HG03097 (cell line): ENCODE results near the gene SH2B2.

Experiments
- ATAC-seq: cut with Tn5 transposase; IDR thresholded peaks from one replicate; pipeline ENCODE4 v1.9.1; 2021; ENCODE audit not compliant: unreplicated experiment, low FRiP score

The SH2B2 gene

DNA sequence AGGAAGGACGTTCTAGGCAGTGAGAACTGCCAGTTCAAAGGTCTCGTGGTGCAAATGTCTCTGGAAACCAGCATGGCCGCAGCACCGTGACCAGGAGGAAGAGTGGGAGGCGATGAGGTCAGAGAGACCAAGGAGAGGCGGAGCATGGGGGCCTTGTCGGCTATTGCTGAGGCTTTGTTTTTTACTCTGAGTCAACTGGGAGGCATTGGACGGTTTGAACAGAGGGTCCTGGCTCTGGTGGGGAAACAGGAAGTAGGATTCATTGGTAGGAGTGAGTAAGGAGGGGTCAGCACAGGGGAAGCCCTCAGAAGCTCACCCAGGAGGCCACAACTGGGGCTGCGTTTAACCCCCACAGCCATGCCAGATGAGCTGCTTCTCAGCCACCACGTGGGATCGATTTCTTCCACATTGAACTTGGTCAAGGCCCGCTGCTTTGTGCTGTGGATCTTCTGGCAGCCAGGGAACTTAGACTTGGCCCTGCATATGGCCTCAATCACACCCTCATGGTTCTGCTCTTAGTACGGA, 22.2 kb upstream of the SH2B2 start:
- no peak for ATAC-seq

DNA sequence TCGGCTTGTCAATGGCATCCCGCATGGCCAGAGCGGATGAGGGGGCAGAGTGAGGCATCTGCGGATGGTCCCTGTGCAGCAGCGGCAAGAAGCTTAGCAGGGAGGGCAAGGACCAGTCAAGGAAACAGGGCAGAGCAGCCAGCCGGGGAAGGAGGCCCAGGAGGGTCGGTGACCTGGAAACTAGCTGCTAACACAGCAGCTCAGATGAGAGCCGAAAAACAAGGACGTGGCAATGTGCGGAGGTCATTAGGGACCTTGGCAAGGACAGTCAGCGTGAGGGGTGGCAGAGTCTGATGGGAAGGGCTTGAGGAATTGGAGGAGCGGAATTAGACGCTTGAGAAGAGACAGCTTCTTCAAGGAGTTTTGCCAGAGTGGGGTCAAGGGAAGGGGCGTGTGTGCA, 20.1 kb upstream of the SH2B2 start:
- no peak for ATAC-seq

DNA sequence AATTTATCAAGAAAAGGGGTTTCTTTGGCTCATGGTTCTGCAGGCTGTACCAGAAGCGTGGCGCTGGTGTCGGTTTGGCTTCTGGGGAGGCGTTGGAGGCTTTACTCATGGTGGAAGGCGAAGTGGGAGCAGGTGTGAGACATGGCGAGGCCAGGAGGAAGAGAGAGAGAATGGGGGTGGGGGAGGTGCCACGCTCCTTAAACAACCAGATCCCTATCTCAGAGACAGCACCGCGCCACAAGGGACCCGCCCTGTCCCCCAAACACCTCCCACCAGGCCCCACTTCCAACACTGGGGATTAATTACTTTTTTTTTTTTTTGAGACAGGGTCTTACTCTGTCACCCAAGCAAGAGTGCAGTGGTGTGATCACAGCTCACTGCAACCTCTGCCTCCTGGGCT, 18.0 kb upstream of the SH2B2 start:
- ATAC-seq, result no peak

DNA sequence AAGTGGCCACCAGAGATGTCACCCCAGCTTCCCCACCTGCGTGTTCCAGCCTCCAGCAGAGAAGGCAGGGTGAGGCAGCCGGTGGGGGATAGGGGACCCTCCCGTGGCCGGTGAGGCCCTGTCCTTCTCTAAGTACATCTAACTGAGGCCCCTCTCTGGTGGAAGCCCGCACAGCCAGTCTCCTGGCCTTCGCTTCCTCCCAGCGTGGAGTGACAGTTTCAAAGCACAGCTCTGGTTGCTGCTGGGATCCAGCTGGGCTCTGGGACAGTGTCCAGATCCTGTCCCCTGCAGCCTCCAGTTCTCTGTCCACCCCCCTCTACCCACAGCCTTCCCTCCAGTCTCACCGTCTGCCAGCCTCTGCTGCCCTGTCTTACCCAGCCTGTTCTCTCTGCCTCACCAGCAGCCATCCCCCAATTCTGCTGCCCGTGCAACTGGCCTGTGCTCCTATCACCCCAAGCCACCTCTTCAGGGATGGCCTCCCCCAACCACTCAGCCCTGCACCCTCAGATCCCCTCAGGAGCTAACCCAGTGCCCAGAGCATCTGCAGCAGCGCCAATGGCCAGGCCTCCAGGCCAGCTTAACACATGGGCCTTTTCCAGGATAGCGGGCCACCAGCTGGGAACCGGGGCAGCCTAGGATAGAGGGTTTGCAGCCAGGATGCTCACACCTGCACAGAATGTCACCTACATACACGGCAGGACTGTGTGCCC, 16.3 kb upstream of the SH2B2 start:
- ATAC-seq, result no peak

DNA sequence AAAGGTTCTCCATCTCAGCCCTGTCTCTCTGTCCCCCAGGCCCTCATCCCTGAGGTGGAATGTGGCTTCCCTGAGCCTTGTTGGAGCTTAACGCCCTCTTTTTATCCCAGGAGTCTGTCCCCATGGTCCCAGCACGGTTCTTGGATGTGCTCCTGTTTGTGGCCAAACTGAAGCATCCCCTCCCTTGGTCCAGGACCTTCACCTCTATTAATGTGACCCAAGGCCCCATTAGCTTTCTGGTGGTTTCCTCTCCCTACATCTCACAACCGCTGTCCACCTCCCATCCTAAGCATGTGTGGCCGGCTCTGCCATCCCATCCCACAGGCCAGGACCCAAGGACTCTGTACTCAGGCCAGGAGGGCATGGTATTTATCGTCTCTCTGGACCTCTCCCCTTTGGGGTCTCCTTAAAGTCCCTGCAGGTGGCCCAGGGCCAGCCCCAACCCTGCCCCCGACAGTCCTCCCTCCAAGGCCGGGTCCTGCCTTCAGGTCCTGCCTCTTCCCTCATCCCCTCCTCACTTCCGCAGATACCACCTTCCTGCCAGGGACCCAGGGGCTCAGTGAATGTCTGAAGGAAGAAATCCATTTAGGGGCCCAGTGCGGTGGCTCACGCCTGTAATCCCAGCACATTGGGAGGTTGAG, 15.4 kb upstream of the SH2B2 start:
- ATAC-seq, result no peak

DNA sequence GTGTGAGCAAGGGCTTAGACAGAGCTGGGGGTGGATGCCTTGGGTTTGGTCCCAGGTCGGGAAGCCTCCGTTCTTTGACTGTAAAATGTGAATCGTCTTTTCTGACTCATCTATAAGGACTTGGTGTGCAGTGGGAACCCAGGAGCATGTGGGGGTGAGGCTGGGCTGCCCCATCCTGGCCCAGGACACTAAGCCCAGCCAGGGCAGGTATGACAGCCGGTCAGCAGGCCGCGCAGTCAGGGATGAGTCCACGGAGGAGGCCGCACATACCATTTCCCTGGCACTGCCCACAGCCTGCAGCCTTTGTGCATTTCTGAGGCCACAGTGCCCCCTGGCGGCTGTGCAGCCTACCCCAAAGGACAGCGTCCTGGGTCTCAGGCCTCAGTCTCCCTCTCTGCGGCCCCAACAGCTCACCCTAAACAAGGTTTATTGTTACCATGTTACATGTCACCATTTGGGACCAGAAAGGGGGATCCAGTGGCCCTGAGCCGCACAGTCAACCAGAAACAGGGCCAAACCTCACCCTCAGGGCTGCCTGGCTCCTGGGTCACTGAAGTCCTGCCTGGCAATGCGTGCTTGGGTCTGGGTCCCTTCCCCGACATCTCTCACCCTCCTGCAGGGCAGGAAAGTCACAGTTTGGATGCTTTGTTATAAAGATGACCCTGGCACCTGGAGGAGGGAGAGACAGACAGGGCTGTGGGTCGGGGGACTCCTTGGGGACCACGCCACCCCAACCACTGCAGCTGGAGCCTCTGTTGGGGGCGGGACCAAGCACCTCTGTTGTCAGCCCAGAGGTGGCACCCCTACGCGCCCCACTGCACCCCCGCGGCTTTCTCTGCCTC, 14.4 kb upstream of the SH2B2 start:
- ATAC-seq, result no peak

DNA sequence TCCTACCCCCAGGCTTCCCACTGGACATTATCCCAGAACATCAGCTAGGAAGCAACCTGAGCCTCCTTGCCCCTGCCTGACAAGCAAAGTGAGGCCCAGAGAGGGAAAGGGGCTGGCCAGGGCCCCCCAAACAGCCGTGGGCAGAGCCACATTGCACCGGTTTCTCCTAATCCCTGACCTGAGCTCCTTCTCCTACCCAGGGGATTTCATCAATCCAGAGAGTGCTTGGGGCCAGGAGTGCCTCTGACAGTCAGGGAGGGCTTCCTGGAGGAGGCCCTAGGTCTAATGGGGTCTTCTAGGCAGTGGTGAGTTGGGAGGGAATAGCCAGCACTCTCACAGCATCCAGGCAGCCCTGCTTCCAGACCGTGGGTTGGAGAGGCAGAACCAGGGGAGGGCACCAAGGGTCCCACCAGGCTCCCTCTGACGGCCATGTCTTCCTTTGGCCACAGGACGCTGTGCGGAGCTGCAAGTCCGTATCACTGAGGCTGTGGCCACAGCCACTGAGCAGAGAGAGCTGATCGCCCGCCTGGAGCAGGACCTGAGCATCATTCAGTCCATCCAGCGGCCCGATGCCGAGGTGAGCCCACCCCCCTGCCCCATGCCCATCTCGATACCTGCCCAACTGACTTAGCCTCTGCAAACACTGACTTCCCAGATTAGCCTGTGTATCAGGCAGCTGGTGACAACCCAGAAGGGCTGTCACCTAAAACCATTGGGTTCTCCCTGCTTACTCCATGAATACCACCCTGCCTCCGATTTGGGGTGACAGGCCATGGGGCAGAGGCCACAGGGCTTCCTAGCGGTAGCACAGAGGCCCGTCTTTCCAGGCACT, 13.5 kb upstream of the SH2B2 start:
- no peak for ATAC-seq

DNA sequence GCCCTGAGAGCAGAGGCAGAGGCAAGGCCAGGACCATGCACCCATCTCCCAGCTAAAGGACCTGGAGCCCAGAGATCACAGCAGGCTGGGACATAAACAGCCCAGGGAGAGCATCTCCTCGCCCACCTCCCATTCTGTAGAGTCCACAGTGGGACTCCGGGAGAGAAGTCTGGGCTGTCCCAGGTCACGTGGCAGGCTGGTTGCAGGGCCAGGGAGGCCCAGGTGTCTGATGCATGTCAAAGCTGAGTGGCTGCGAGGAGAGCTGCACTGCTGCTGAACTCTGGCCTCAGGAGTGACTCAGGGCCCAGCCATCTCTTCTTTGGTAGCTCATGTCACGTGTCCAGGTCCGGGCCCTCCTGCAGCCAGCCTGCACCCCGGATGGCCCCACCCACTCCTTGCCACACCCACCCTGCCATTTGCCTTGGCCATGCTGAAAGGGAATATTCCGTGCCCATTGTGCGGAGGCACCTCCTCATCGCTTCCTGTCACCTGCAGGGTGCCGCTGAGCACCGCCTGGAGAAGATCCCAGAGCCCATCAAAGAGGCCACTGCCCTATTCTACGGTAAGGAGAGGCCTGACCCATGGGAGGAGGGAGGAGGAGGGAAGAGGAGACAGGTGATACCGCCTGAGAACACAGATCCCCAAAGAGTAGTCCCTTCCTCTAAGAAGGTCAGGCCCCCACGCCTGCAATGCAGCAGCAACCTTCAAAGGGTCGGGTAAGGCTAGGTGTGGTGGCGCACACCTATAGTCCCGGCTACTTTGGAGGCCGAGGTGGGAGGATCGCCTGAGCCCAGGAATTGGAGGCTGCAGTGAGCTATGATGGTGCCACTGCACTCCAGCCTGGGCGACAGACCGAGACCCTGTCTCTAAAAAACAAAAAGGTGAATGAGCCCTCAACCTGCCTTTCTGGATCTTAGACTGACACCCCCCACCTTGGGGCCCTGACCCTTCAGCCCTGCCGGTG, 12.6 kb upstream of the SH2B2 start:
- no peak for ATAC-seq

DNA sequence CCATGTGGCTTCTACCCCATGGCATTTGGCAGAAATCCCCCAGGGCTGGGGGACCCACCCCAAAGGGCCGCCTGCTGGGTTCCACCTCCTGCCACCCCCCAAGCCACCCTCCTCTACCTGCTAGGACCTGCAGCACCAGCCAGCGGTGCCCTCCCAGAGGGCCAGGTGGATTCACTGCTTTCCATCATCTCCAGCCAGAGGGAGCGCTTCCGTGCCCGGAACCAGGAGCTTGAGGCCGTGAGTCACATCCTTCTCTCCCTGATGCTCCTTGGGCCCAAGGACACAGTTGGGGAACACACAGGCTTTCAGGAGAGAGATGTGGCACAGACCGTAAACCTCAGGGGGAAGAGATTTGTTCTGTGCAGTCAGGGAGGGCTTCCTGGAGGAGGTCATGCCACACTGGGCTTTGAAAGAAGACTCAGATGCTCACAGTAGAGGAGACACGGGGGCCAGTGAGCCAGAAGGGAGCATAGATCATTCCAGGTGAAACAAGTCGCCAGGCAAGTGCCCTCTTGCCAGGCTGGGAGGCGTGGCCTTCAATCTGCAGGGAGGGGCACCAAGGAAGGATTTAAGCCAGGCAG, 11.5 kb upstream of the SH2B2 start:
- no peak for ATAC-seq

DNA sequence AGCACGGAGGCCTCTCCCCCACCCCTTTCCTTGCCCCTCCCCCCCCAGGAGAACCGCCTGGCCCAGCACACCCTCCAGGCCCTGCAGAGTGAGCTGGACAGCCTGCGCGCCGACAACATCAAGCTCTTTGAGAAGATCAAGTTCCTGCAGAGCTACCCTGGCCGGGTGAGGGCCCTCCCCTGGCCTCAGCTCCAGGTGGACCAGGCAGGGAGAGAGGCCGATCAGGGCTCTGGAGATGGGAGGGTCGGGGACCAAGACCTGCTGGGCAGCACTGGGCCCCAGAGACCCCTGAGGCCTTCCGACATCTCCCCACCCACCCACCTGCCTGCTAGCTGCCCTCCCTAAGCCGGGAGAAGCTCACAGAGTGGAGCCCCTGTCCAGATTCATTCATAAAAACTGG, 8.8 kb upstream of the SH2B2 start:
- ATAC-seq, result no peak

DNA sequence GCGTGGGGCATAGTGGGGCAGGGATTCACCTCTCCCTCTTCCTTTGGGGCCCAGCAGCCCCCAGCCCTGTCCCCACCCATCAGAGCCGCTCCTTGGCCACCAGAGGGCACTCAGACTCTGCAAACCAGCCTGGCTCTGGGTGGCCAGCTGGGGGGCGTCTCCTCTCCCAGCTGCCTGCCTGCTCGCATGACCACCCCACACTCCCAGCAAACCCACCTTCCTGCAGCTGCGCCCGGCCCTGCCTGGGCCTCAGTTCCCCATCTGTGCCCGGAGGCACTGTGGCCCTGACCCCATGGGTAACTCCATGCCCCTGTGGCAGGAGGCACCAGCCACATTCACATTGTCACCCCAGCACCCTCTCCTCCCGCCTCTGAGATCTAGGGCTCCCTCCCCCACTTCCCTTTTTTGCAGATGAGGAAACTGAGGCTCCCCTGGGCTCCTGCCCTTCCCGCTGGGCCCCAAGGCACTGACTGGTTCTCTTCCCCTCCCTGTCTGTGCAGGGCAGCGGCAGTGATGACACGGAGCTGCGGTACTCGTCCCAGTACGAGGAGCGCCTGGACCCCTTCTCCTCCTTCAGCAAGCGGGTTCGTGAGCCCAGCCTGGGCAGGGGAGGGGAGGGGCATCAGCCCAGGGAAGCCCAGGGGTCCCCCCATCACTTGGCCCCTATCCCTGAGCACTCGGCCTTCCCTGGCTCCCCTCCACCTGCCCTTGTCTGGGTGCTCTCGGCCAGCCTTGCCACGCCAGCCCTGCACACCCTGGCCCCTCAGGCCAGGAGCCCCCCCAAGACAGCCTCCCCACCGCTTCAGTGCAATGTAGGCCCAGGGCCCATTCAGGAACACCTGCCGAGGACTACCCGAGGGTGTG, 6.9 kb upstream of the SH2B2 start:
- no peak for ATAC-seq

DNA sequence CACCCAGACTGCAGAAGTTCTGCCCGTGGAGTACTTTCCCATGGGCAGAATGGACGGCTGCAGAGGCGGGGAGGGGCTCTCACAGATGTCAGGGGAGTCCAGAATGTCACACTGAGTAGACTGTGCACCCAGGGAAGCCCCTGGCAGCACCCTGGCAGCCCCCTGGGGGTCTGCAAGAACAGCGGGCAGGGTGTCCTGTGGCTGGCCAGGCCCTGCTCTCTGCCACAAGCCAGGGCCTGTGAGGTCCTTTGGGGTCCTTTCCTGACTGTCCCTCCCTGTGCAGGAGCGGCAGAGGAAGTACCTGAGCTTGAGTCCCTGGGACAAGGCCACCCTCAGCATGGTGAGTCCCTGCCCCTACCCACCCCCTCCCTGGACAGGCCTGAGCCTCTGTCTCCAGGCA, 6.1 kb upstream of the SH2B2 start:
- ATAC-seq, result no peak

DNA sequence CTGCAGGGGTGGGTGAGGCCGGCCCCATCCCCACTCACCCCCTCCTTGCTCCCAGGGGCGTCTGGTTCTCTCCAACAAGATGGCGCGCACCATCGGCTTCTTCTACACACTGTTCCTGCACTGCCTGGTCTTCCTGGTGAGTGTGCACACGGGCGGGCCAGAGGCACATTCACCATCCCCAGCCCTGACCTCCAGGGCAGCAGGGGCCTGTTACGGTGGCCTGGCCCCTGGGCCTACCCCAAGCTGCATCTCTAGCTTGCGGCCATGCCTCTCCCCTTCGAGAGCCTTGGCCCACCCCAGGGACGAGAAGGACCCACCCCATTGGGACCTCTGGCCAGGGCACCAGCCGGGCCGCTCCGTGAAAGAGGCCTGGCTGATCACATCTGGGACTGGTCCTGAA, 4.9 kb upstream of the SH2B2 start:
- no peak for ATAC-seq

DNA sequence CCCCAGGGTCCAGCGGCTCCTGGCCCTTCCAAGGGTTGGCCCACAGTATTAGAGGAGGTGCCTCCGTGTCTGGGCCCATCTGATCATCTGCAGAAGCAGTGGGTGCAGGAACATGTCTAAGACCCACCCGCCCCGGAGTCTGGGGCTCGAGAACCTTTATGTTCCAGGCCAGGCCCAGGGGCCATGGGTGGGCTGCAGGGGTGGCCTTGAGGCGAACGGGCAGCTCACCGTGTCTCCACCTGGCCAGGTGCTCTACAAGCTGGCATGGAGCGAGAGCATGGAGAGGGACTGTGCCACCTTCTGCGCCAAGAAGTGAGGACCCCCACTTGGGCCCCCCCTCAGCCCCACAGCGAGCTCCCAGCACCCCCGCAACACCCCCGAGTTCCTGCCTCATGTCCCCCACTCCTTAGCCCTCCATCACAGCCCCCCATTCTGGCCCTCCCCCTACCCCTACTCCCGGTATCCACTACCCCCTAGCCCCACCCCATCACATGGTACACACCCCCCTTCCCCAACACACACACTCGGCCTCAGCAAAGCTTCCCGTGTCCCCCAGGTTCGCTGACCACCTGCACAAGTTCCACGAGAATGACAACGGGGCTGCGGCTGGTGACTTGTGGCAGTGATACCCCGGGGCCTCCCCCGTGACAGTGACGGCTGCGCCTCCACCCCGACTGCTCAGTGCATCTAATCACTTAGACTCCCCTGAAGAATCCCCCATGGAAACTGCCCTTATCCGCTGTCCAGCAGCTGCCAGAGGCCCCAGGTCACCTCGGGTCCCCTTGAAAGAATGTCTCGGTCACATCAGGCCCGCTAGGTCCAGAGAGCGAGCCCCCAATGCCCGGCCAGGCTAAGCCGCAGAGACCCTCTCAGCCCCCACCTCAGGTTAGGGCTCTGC, 4.0 kb upstream of the SH2B2 start:
- no peak for ATAC-seq

DNA sequence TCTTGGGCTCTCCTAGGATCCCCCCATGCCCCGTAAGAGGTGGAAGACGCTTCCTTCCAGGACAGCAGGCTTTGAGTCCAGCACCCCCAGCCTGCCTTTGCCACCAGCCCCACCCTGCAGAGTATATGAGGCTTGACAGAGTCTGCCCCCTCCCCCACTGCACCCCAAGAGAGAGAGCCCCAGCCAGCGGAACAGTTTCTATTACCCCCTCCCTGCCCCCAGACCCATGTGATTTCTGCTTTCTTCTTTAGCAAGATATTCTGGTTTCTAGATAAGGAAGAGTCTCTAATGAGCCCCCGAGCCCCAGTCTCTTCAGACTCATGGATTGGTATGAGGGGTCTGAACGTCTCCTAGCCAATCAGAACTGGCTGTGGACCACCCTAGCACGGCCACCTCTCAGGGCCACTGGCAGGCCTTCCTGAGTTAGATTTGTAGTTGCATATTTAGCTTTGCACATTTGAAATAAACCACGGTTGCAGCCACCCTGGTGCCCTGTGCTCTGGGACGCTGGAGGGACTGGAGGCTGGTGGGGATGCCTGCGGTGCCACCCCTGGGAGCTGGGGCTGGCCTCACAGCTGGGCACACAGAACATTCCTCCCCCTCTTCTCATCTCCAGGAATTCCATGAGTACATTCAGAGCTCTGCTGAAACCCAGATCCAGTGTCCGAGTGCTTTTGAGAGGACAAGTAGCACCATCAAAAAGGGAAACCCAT, 3.0 kb upstream of the SH2B2 start:
- no peak for ATAC-seq

DNA sequence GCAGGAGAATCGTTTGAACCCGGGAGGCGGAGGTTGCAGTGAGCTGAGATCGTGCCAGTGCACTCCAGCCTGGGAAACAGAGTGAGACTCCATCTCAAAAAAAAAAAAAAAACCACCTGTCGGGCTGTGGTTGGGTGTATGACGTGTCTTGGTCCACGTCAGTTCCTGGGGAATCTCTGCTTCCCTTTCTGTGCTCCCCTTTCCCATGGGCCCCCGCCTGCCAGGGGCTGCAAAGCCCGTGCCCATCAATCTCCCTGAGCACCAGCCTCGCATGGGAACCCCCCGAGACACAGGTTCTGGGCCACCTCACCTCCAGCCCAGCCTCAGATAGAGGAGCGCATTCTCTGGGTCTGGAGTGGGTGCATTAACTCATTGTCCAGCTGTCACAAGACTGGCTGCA, 2.3 kb upstream of the SH2B2 start:
- no peak for ATAC-seq
